ENCODE measurements around the gene INSM2.

- TF ChIP-seq CTCF (conservative IDR thresholded peaks at IDR 0.05; ENCODE audit: low read length), result no peak
- no peak for TF ChIP-seq EZH2phosphoT487 (IDR thresholded peaks at IDR 0.05; ENCODE audit: borderline replicate concordance, low read depth, low read length)
Observed at GRCh38 chr14:35557221-35557747, 23.3 kb downstream of the INSM2 start.

Measured in OCI-LY7 (cell line).